ENCODE results near the gene CLEC4G.

Gene CLEC4G, protein sequence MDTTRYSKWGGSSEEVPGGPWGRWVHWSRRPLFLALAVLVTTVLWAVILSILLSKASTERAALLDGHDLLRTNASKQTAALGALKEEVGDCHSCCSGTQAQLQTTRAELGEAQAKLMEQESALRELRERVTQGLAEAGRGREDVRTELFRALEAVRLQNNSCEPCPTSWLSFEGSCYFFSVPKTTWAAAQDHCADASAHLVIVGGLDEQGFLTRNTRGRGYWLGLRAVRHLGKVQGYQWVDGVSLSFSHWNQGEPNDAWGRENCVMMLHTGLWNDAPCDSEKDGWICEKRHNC

DNA sequence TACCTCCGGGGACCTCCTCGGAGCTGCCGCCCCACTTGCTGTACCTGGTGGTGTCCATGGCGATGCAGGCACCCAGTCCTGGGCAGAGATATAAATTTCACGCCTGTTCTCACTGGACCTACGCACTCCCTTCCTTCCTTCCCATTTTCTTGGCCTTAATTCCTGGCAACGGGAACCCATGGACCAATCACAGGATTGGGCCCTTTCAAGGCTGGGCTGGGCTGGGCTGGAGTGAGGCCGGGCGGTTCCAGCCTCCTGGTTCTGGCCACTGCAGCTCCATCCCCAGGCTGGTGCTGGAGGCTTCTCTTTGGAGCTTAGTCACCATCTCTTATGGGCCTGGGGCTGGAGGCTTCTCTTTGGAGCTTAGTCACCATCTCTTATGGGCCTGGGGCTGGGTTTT lies at the start of gene CLEC4G:
CLEC4G (minus strand) TSS at position 66 of the 400 bp plus-strand sequence; CDS start at position 58, 8 bp downstream.
- no peak for DNase-seq (ENCODE audit: low spot score)
- TF ChIP-seq, protein P1, sequence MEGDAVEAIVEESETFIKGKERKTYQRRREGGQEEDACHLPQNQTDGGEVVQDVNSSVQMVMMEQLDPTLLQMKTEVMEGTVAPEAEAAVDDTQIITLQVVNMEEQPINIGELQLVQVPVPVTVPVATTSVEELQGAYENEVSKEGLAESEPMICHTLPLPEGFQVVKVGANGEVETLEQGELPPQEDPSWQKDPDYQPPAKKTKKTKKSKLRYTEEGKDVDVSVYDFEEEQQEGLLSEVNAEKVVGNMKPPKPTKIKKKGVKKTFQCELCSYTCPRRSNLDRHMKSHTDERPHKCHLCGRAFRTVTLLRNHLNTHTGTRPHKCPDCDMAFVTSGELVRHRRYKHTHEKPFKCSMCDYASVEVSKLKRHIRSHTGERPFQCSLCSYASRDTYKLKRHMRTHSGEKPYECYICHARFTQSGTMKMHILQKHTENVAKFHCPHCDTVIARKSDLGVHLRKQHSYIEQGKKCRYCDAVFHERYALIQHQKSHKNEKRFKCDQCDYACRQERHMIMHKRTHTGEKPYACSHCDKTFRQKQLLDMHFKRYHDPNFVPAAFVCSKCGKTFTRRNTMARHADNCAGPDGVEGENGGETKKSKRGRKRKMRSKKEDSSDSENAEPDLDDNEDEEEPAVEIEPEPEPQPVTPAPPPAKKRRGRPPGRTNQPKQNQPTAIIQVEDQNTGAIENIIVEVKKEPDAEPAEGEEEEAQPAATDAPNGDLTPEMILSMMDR (IDR thresholded peaks at IDR 0.05), result no peak
- H3K27ac ChIP-seq, result no peak within 1 kb of the TSS
- no peak within 1 kb of the TSS for H3K4me3 ChIP-seq

DNA sequence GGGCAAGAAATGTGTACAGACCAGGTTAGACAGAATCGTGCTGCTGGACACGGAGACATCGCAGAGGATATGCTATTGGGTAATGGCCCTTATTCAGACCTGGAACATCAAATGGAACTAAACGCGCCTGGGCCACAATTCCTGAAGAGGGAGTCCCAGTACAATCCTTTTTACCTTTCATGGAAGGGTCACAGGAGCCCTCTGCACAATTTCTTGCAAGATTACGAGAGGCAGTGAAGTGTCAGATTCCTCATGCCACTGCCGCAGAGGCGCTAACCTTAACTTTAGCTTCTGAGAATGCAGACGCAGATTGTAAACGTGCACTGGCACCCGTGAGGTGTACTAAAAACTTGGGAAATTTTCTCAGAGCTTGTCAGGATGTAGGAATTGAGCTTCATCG lies 49.2 kb upstream of the CLEC4G start:
- no peak for DNase-seq (ENCODE audit: low spot score)
- Histone ChIP-seq H3K27ac (no peak overlapping the region), H3K4me3 (no peak overlapping the region)
- TF ChIP-seq, protein P1 (IDR thresholded peaks at IDR 0.05), result no peak

DNA sequence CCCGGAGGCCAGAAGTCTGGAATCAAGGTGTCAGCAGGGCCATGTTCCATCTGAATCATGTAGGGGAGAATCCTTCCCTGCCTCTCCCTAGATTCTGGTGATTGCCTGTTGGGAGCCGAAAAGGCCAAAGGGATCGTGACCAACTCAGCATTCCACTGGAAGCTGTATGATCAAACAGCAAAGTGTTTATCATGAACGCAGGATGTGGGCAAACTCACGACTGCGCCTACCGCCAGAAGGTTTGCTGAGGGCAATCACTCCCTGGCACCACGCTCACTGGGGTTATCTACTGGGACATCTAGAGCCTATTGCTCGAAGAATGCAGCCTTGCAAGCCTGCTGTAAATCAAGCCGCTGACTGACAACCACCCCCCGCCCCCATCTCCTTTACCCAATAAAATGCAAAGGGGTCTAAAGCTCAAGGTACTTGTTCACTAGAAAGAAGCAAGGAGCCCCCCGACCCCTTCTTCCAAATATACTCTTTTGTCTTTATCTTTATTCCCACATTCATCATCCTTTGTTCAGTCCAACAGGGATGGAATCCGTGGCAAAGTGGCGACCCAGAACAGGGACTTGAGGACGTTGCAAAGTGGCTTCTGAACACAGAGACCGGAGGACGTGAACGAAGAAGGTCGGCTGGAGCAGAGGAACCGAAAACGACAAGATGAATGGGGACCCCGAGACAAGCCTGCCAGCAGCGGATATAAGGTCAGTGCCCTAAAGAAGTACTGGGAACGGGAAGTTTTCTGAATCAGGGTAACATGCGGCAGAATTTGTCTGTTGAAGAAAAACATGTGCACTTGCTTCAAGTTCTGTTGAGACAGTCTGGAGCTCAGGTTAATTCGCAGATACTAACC lies 47.9 kb upstream of the CLEC4G start:
- no peak for DNase-seq (ENCODE audit: low spot score)

DNA sequence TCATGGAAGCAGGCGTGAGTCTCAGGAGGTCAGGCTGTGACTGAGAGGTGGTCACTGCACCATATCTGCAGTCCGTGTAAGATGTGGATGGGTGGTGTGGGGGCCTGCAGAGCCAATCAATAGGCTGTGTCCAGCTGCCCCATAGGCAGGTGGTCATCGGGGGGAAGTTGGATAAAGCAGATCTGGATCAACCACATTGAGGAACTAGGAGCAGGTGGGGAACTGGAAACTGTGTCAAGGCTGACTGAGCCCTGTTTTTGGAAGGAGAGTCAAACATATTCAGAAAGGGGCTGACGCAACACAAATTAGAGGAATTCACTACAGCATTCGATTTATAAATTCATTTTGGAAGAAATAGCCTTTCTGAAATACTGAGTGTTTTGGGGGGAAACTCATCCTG lies 46.2 kb upstream of the CLEC4G start:
- Histone ChIP-seq H3K4me3 (no peak overlapping the region), H3K27ac (no peak overlapping the region)
- TF ChIP-seq, protein P1 (IDR thresholded peaks at IDR 0.05), result no peak
- DNase-seq (ENCODE audit: low spot score), result no peak

More for the DNA sequence above, 47.9 kb upstream of the CLEC4G start:
- TF ChIP-seq, protein P1 (IDR thresholded peaks at IDR 0.05), result no peak
- Histone ChIP-seq H3K27ac (no peak overlapping the region), H3K4me3 (no peak overlapping the region)

DNA sequence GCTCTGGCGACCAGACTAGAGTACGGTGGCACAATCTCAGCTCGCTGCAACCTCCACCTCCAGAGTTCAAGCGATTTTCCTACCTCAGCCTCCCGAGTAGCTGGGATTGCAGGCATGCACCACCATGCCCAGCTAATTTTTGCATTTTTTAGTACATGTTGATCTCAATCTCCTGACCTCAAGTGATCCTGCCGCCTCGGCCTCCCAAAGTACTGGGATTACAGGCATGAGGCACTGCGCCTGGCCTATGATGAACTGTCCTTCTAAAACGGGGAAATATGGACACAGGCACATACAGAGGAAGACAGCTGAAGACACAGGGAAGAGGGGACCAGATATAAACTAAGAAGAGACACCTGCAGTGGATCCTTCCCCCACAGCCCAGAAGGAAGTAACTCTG lies 43.9 kb upstream of the CLEC4G start:
- DNase-seq (ENCODE audit: low spot score), result no peak
- TF ChIP-seq, protein P1 (IDR thresholded peaks at IDR 0.05), result no peak
- no peak overlapping the region for H3K27ac ChIP-seq
- H3K4me3 ChIP-seq, result no peak overlapping the region

DNA sequence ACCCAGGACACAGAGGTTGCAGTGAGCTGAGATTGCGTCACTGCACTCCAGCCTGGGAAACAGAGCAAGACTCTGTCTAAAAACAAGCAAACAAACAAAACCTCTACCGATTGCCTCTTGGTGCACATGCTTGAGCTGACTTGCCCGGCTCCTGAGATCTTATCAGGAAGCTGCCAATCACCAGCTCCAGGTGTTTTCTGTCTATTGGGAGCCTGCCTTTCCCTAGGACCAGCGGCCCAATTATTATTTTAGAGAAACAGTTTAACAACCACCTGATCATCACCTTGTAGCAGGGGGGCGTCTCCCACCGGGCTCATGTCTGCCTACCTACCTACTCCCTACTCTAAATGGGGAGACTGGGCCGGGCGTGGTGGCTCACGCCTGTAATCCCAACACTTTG lies 41.9 kb upstream of the CLEC4G start:
- no peak for DNase-seq (ENCODE audit: low spot score)
- TF ChIP-seq, protein P1 (IDR thresholded peaks at IDR 0.05), result no peak
- Histone ChIP-seq H3K27ac (no peak overlapping the region), H3K4me3 (no peak overlapping the region)

All from coronary artery (tissue), 2 donors.